AG04450 (cell line): ENCODE measurements around the gene MKNK1. TPM values are rescaled to one million over a fixed set of nuclear protein-coding genes. Genes with fewer than 3 reads are reported as not detected.

ENCODE experiments used
- CTCF ChIA-PET: fragments of 300-600, 350-600 bp; formaldehyde crosslinking; extraction: SDS; loops from one replicate; lab custom pipeline; 2022; ENCODE audit warnings: antibody characterized with exemption, inconsistent platforms; lab: Charles Lee
- POLR2A ChIA-PET: fragments of 350-600 bp; formaldehyde crosslinking; extraction: SDS; loops from one replicate; lab custom pipeline; 2021; ENCODE audit warnings: antibody characterized with exemption, inconsistent platforms; lab: Yijun Ruan, JAX
- DNase-seq: peaks from one replicate; pipeline ENCODE4 v3.0.0-alpha.2; 2011; ENCODE audit warnings: low read depth, low spot score
- H3K27ac ChIP-seq: one replicate; pipeline ENCODE4 v1.5.1; 2012; ENCODE audit warnings: low read depth, low read length, control low read depth
- H3K27me3 ChIP-seq: one replicate; pipeline ENCODE4 v1.6.0; 2012; ENCODE audit warnings: low read length; ENCODE audit not compliant: control insufficient read depth, insufficient read depth
- H3K4me3 ChIP-seq: 2 replicates; pipeline ENCODE4 v1.5.1; 2011; ENCODE audit warnings: mild to moderate bottlenecking, low read depth, low read length, control low read depth
- H3K9me3 ChIP-seq: 2 replicates; pipeline ENCODE4 v1.5.1; 2012; ENCODE audit warnings: low read length; ENCODE audit not compliant: control insufficient read depth, insufficient read depth
- CTCF ChIP-seq: IDR thresholded peaks from 2 replicates; pipeline ENCODE4 v1.5.1; 2011; ENCODE audit warnings: low read depth, low read length, control low read depth, inconsistent platforms
- polyA plus RNA-seq: library from polyadenylated mRNA; depleted of rRNA; stranded (reverse); fragments of >200 nt; gene quantifications from 2 replicates; pipeline ENCODE4 v1.2.3, GENCODE V29; 2011

MKNK1 gene
- polyA plus RNA-seq, 1 experiment, result 41.5 TPM

GRCh38 chr1:46585312-46585938, 18.6 kb downstream of the MKNK1 start:
- Histone ChIP-seq H3K27ac (no peak overlapping the region), H3K27me3 (no peaks in the 10 kb centered on the region), H3K9me3 (peaks cover 3% of the 10 kb centered on the region), H3K4me3 (no peak overlapping the region)
- DNase-seq, result no peak
- ChIA-PET CTCF (interaction anchor here (0.6 to 1.0 kb wide), 3 partner anchors 41 to 960 kb away, joined by 3 to 4 read pairs (median 3); no protein-coding TSS in a partner anchor), POLR2A (interaction anchor here (0.6 kb wide), 1 partner anchor 19 kb away, joined by 3 read pairs; no protein-coding TSS in a partner anchor)
- TF ChIP-seq CTCF, result no peak

- ChIA-PET POLR2A (no interaction called here), CTCF (interaction anchor here (1.1 kb wide), 1 partner anchor 177 kb away, joined by 6 read pairs; no protein-coding TSS in a partner anchor)
- Histone ChIP-seq H3K9me3 (no peaks in the 10 kb centered on the region), H3K27me3 (no peaks in the 10 kb centered on the region), H3K27ac (no peak overlapping the region), H3K4me3 (no peak overlapping the region)
- no peak for DNase-seq
- TF ChIP-seq CTCF, result no peak
Measured at GRCh38 chr1:46583494-46583893, 20.6 kb downstream of the MKNK1 start.

GRCh38 chr1:46582972-46583371, 21.1 kb downstream of the MKNK1 start:
- Histone ChIP-seq H3K27ac (no peak overlapping the region), H3K27me3 (no peaks in the 10 kb centered on the region), H3K4me3 (no peak overlapping the region), H3K9me3 (no peaks in the 10 kb centered on the region)
- POLR2A ChIA-PET, result no interaction called here
- no peak for TF ChIP-seq CTCF
- DNase-seq, result no peak
- CTCF ChIA-PET, result no interaction called here

- no peak for DNase-seq
- Histone ChIP-seq H3K9me3 (no peaks in the 10 kb centered on the region), H3K27ac (no peak overlapping the region), H3K27me3 (no peaks in the 10 kb centered on the region), H3K4me3 (no peak overlapping the region)
- no peak for TF ChIP-seq CTCF
- POLR2A ChIA-PET, result no interaction called here
- CTCF ChIA-PET, result no interaction called here
Measured at GRCh38 chr1:46581681-46582455, 22.2 kb downstream of the MKNK1 start.
